C1 segment of cervical spinal cord (tissue), 14 donors: ENCODE data around the gene CHIC2.

Source experiments
- DNase-seq, 14 donors: peaks; one replicate each; lab custom pipeline; 2025; lab: John Stamatoyannopoulos, UW

The CHIC2 gene

GRCh38 chr4:54093324-54094240 lies 29.2 kb upstream of the CHIC2 start:
- DNase-seq, result no peak

GRCh38 chr4:54092405-54093323 lies 28.3 kb upstream of the CHIC2 start:
- no peak for DNase-seq

DNA sequence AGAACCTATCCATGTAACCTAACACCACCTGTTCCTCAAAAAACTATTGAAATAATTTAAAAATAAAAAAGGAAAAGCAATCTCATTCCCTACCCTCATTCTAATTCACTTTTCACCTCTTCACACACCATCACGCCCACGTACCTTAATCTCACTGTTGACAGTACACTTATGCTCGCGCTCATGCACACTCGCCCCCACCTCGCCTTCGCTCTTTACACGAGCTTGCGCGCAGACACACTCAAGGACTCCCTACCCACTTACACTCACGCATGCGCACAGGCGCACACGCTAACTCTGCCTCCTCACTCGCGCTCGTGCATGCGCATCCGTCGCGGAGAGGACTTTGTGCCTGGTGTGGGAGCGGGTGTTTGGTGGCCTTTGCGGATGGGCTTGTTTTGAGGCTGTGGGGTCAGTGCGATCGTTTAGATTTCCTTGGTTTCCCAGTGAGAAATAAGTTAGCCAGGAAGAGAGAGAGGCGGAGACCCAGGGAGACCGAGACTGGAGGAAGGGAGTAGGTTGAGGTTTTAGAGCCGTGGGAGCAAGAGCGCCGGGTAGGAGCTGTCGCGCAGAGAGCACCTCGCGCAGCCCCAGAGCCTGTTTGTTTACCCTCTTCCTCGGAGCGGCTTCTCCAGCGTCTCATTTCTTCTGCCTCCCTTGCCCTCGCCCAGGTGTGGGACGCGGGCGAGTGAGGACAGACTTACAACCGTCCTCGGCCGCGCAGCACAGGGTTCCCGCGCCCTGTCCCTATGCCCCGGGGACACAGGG lies 27.4 kb upstream of the CHIC2 start:
- peak in 13 of 14 donors; percentile 8 to 67 (median 41) for DNase-seq

DNA sequence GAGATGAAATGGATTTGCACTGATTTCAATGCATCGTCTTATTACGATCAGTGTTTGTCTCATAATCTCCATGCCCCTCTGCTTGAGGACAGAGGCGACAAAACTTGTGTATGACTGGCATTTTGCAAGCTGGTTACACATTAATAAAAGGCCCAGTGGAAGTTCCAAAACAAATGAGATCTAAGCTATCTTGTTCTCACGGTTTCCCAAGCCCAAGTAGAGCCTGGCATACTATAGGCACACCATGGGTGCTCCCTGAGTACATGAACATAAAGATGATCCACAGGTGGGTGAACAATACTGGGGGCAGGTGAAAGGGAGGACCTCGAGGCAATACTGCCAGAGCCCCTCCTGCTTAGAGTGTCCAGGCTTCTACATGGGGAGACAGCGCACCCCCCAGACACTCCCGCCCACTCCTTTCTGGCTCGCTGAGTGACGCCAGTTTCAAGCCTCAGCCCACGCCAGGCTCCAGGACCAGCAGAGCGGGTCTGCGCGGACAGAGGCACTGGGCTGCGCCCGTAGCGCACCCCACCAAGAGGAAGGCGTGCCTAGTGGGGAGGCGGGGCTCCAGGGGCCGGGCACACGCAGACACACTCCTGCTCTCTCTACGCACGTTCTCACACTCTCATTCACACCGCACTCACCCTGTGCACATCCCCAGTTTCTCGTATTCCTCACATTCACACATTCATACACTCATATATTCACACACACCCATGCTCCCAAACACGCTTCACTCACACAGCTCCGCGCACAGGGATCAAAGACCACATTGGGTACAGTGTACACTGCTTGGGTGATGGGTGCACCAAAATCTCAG lies 26.6 kb upstream of the CHIC2 start:
- peak in 1 of 14 donors; percentile 6 for DNase-seq

GRCh38 chr4:54090404-54090803 lies 26.0 kb upstream of the CHIC2 start:
- DNase-seq, result no peak

DNA sequence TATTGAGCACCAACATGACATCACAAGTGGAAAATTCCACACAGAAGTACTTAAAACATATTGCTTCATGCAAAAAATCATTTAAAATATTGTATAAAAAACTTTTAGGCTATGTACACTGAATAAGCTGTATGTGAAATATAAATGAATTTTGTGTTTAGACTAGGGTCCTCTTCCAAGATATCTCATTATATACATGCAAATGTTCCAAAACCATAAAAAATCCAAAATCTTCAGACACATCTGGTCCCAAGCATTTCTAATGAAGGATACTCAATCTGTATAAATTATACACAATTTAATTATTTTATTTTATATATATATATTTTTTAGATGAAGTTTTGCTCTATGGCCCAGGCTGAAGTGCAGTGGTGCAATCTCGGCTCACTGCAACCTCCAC lies 25.5 kb upstream of the CHIC2 start:
- no peak for DNase-seq

- peak in 10 of 14 donors; percentile 13 to 69 (median 38) for DNase-seq
These were observed 20.9 kb upstream of the CHIC2 start for GRCh38 chr4:54085284-54085683.

DNA sequence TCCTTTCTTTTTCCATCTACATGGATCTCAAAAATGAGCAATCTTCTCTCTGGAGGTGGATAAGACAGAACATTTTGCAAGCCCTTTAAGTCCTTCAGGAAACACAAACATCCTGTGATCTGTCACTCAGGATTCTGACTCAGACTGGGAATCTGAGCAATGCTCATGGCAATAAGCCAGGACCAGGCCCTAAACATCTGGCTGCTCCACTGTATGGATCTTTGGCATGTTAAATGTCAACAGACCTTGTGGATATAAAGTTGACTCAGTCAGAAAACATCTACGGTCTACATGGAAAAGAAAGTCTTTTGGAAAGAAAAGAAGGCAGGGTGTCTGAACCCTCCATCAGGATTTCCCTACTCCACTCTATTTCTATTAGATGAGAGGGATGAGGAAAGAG lies 17.8 kb upstream of the CHIC2 start:
- no peak for DNase-seq

- no peak for DNase-seq
These were observed 13.4 kb upstream of the CHIC2 start for GRCh38 chr4:54077812-54078211.

GRCh38 chr4:54076673-54077072 lies 12.3 kb upstream of the CHIC2 start:
- no peak for DNase-seq

- no peak for DNase-seq
These were observed 10.0 kb upstream of the CHIC2 start for GRCh38 chr4:54074381-54074780.

- DNase-seq, result no peak
These were observed 9.0 kb upstream of the CHIC2 start for GRCh38 chr4:54073271-54073880.

DNA sequence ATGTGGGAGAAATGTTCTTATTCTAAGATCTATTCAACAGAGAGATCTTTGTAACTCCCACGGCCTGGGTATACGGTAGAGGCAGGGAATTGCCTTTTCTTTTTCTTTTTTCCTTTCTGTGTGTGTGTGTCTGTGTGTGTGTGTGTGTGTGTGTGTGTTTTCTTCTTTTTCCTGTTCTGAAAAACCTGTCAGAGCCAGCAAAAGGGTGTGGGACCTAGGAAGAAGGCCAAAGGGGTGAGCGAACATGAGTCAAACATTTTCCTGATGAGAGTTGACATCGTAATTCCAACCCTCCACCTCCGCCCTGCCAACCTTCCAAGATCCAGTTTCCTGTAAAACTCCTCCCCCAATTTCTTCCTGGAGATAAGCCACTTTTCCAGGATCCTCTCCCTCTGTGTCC lies 2.8 kb upstream of the CHIC2 start:
- DNase-seq, result no peak

- DNase-seq, result no peak
These were observed 2.3 kb upstream of the CHIC2 start for GRCh38 chr4:54066718-54067129.

- DNase-seq, result no peak
These were observed 1.6 kb upstream of the CHIC2 start for GRCh38 chr4:54066088-54066415.

DNA sequence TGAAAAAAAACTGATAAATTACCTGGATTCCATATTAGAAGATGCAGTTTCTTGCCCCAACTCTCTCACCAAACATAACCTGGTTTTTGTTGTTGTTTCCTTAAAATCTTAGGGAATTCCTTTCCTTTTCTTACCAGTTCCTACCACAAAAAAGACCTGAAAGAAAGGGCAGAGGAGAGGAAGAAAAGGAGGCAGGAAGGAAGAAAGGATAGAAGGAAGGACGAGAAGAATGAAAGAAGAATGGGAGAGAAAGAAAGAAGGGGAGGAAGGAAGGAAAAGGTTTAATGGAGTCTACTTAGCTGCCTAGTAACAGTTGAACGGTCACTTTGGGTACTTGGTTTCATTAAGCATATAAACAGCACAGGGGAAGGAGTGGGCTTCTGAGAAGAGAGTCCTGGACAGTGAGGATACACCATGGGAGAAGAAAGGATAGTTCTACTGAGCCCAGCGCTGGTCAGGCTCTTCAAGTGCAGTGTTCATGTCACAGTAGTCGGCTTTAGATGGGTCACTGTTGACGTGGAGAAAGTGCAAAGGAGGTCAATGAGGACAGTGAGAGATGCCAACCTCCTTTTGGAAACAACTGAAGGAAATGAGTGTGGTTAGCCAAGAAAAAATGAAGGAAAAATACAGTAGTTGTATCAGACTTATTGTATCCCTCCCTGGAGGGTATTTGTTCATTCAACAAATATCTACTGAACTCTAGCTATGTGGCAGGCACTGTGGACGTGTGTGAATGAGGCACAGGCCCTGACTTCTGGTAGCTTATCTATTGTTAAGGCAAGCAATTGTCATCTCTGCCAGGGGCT lies 1.1 kb upstream of the CHIC2 start:
- no peak for DNase-seq

GRCh38 chr4:54063737-54064316 lies 578 bp downstream of the CHIC2 start:
- DNase-seq, result peak in 11 of 14 donors; percentile 19 to 72 (median 42)

DNA sequence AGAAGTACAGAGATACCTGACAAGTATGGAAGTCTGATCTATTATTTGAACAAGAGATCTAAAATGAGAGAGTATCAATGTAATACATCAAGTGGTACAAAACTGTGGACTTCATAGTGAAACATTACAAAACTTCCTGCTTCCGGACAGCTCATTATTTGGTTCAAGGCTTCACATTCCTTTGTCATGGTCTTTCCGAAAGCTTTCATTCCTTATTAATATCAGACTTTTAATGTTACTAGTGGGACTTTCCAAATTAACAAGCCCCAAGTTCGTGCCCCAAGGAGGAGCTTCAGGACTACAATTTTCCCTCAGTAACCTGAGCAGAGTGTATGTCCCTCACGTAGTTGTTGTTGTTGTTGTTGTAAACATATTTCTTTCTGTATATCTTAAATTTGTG lies 1.2 kb downstream of the CHIC2 start:
- no peak for DNase-seq

DNA sequence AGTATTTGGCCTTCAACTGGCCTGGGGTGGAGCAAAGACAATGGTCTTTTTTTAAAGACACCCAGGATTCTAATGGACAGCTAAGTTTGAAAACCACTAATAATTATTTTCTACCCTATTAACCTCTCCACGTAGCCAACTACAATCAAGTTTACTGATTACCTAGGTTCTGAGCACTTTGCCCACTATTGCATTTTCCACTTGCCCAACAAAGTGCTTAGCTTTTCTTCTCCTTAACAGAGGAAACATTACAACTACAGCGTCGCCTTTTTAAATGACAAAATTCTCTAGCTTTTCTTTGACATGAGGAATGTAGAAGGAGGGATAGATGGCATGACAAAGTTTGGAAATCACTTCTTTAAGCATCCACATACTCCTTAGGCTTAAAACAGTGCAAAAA lies 2.0 kb downstream of the CHIC2 start:
- no peak for DNase-seq
